ENCODE measurements around the gene UNC5B.

Gene UNC5B

DNA sequence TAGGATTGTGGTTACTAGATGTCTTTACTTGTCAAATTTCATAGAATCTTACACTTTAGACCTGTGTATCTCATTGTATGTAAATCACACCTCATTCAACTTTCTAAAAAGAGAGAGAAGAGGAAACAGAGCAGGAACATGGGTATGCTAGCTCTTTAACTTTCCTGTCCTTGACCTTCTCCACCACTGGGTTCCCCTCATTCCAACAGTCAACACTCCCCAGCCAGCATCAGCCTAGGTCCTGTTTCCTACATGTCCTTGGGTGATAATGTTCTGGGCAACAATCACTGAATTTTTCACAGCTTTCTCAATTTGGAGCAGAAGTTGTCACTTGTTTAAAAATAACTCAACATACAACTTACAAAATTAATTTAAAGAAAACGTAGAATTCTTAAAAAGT, 9.2 kb upstream of the UNC5B start:
- Mint-ChIP-seq H3K4me3 (no peak overlapping the region), H3K36me3 (ENCODE audit: low read depth) (no peaks in the 10 kb centered on the region), H3K27ac (peak overlapping the region; percentile 28), H3K4me1 (peaks cover 17% of the 10 kb centered on the region), H3K27me3 (ENCODE audit: low read depth, poor library complexity) (peaks cover 21% of the 10 kb centered on the region), H3K9me3 (peaks cover 11% of the 10 kb centered on the region)
- no peak for DNase-seq
- TF ChIP-seq, protein P1, sequence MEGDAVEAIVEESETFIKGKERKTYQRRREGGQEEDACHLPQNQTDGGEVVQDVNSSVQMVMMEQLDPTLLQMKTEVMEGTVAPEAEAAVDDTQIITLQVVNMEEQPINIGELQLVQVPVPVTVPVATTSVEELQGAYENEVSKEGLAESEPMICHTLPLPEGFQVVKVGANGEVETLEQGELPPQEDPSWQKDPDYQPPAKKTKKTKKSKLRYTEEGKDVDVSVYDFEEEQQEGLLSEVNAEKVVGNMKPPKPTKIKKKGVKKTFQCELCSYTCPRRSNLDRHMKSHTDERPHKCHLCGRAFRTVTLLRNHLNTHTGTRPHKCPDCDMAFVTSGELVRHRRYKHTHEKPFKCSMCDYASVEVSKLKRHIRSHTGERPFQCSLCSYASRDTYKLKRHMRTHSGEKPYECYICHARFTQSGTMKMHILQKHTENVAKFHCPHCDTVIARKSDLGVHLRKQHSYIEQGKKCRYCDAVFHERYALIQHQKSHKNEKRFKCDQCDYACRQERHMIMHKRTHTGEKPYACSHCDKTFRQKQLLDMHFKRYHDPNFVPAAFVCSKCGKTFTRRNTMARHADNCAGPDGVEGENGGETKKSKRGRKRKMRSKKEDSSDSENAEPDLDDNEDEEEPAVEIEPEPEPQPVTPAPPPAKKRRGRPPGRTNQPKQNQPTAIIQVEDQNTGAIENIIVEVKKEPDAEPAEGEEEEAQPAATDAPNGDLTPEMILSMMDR (IDR thresholded peaks at IDR 0.05) = no peak

DNA sequence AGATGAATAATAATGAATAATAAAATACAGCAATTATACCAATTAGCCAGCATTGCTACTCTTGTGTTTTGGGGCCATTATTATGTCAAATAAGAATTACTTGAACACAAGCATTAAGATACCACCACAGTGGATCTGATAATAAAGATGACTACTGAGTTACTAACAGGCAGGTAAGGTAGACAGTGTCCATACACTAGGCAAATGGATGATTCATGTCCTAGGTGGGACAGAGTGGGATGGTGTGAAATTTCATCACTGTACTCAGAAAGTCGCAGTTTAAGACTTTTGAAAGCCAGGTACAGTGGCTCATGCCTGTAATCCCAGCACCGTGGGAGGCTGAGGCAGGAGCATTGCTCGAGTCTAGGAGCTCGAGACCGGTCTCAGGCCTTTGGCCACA, 8.7 kb upstream of the UNC5B start:
- no peak for DNase-seq
- peaks cover 19% of the 10 kb centered on the region for H3K4me1 Mint-ChIP-seq
- TF ChIP-seq, protein P1 (IDR thresholded peaks at IDR 0.05) = no peak
- H3K36me3 Mint-ChIP-seq (ENCODE audit: low read depth) = no peaks in the 10 kb centered on the region
- peaks cover 5% of the 10 kb centered on the region for H3K9me3 Mint-ChIP-seq
- no peak overlapping the region for H3K27ac Mint-ChIP-seq
- H3K27me3 Mint-ChIP-seq (ENCODE audit: low read depth, poor library complexity) = peaks cover 22% of the 10 kb centered on the region
- no peak overlapping the region for H3K4me3 Mint-ChIP-seq

DNA sequence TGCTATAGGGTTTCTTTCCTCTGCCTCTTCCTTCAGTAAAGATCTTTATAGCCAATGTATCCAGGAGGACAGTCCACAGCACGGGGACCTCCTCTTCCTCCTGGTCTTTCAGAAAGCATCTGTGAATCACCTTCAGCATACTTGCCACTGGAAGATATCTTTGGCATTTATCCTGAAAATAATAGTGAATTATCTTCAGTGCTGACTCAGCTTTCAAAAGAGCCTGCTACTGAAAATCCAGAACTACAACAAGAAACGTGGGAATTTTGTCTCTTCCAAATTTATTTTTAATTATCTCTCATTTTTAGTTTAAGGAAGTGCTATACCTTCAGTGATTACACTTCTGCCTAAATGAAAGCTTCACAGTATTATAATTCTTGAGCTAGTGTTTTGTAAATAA, 7.6 kb upstream of the UNC5B start:
- TF ChIP-seq, protein P1 (IDR thresholded peaks at IDR 0.05) = no peak
- H3K27ac Mint-ChIP-seq = no peak overlapping the region
- H3K4me1 Mint-ChIP-seq = peaks cover 30% of the 10 kb centered on the region
- peaks cover 30% of the 10 kb centered on the region for H3K27me3 Mint-ChIP-seq (ENCODE audit: low read depth, poor library complexity)
- no peak for DNase-seq
- H3K36me3 Mint-ChIP-seq (ENCODE audit: low read depth) = no peaks in the 10 kb centered on the region
- H3K4me3 Mint-ChIP-seq = no peak overlapping the region
- H3K9me3 Mint-ChIP-seq = no peaks in the 10 kb centered on the region

DNA sequence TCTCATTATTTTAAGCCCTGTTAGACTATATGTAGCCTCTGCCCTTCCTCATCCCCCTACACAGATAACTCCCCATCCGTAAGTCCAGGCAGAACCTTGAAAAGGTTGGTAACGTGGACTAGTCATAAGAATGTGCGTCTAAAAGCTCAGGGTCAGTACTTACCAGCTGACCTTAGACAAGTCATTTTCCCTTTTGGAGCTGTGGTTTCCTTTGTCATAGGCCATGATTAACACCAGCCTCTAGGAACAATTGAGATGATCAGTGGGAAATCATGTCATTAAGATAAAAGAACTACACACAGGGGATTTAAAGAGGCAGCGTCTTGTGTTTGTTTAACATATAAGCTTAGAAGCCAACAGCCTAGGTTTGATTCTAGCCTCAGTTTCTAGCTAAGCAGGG, 6.9 kb upstream of the UNC5B start:
- peaks cover 37% of the 10 kb centered on the region for H3K27me3 Mint-ChIP-seq (ENCODE audit: low read depth, poor library complexity)

DNA sequence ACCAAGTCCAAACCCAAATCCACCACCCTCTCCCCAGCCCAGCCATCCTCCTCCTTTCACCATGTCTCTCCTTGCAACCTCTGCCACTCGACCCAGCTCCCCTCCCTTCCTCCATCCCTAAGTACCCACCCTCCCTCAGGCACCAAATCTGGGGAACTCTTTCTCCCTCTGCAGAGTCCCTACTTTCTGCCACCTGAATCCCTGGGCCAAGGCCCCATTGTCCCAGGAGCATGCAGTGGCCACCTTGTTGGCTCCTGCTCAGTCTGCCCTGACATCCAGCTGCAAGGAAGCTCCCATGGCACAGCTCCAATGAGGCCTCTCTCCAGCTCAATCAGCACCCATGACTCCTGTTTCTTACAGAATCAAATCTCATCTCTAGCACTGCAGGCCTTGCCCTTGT, 5.5 kb upstream of the UNC5B start:
- Mint-ChIP-seq H3K4me1 (peaks cover 49% of the 10 kb centered on the region), H3K9me3 (no peaks in the 10 kb centered on the region), H3K27me3 (ENCODE audit: low read depth, poor library complexity) (peaks cover 43% of the 10 kb centered on the region), H3K27ac (no peak overlapping the region), H3K36me3 (ENCODE audit: low read depth) (no peaks in the 10 kb centered on the region), H3K4me3 (no peak overlapping the region)
- DNase-seq = no peak
- TF ChIP-seq, protein P1 (IDR thresholded peaks at IDR 0.05) = no peak

More for the DNA sequence above, 6.9 kb upstream of the UNC5B start:
- H3K9me3 Mint-ChIP-seq = no peaks in the 10 kb centered on the region
- no peaks in the 10 kb centered on the region for H3K36me3 Mint-ChIP-seq (ENCODE audit: low read depth)
- H3K4me1 Mint-ChIP-seq = peaks cover 37% of the 10 kb centered on the region
- no peak overlapping the region for H3K4me3 Mint-ChIP-seq
- H3K27ac Mint-ChIP-seq = no peak overlapping the region
- TF ChIP-seq, protein P1 (IDR thresholded peaks at IDR 0.05) = no peak
- no peak for DNase-seq

DNA sequence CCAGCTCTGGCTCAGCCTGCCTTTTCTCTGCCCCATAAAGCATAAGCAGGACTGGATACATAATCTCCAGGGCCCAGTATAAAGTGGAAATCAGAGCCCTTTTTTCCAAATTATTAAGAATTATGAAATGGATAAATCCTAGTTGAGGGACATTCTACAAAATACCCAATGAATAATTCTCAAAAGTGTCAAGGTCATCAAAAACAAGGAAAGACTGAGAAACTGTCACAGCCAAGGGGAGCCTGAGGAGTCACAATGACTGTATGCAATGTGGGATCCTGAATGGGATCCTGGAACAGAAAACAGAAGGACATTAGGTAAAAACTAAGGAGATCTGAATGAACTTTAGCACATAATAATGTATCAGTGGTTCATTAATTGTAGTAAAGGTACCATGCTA, 4.8 kb upstream of the UNC5B start:
- Mint-ChIP-seq H3K4me3 (no peak overlapping the region), H3K27me3 (ENCODE audit: low read depth, poor library complexity) (peaks cover 45% of the 10 kb centered on the region), H3K9me3 (no peaks in the 10 kb centered on the region), H3K4me1 (peaks cover 49% of the 10 kb centered on the region), H3K36me3 (ENCODE audit: low read depth) (no peaks in the 10 kb centered on the region), H3K27ac (no peak overlapping the region)
- TF ChIP-seq, protein P1 (IDR thresholded peaks at IDR 0.05) = no peak
- DNase-seq = no peak

All from nephron progenitor cell (in vitro differentiated cells).